HepG2 (cell line): ENCODE results near the gene USP15. TPM values are rescaled to one million over a fixed set of nuclear protein-coding genes. Genes with fewer than 3 reads are reported as not detected.
A peak's percentile ranks its signal among the peaks of the same experiment; 100 is the strongest.

ENCODE experiments used
- ATAC-seq: fragments of 200-7000 bp; cut with Tn5 transposase; 3 replicates; pipeline ENCODE4 v1.9.1; 2020; ENCODE audit warnings: mild to moderate bottlenecking, moderate library complexity
- BruUV-seq: library from RNA; stranded (reverse); fragments of 400-500 nt; replicated peaks from 2 replicates; lab custom pipeline; 2021; lab: Mats Ljungman, UMichigan
- CTCF ChIA-PET: fragments of 300-600 bp; formaldehyde crosslinking; extraction: SDS; loops from one replicate; lab custom pipeline; 2021; ENCODE audit warnings: low total read pairs, inconsistent platforms, low intra/inter-chr PET ratio; lab: Yijun Ruan, JAX
- POLR2A ChIA-PET: fragments of 350-600 bp; sonication (Branson Sonifier 250); formaldehyde crosslinking; loops from one replicate; lab custom pipeline; 2020; ENCODE audit warnings: antibody characterized with exemption, inconsistent platforms; lab: Yijun Ruan, JAX
- DNase-seq: peaks from one replicate; pipeline ENCODE4 v3.0.0-alpha.2; 2015; ENCODE audit warnings: low spot score
- FAIRE-seq: peaks from 3 replicates; lab custom pipeline; 2011; peaks lifted over from hg19 to GRCh38; lab: Jason Lieb, UNC
- H2AFZ ChIP-seq: one replicate; pipeline ENCODE4 v1.6.1; 2011; ENCODE audit warnings: low read length, inconsistent platforms
- H3K27ac ChIP-seq: fragments of 300-600 bp; 3 replicates; pipeline ENCODE4 v1.8.0; 2011; ENCODE audit warnings: mixed run types, mild to moderate bottlenecking, mixed read lengths, low read length, inconsistent platforms; ENCODE audit not compliant: insufficient read depth; ENCODE audit errors: extremely low read length
- H3K27me3 ChIP-seq, 2 experiments: fragments of 200-600 bp in 1 of 2; 2 replicates in 1 of 2; 3 replicates in 1 of 2; pipeline versions ENCODE4 v1.6.0 to v1.8.0; 2011; ENCODE audit warnings: low read length in 2 of 2, mild to moderate bottlenecking in 2 of 2, moderate library complexity in 2 of 2, inconsistent platforms in 1 of 2; ENCODE audit not compliant: insufficient read depth in 2 of 2, control insufficient read depth in 1 of 2
- H3K36me3 ChIP-seq, 2 experiments: fragments of 200-600 bp in 1 of 2; replicated peaks in 1 of 2; 2 replicates in 1 of 2; 3 replicates in 1 of 2; pipeline versions ENCODE4 v1.5.1 to v1.8.0; 2011; ENCODE audit warnings: low read length in 2 of 2, inconsistent platforms in 1 of 2; ENCODE audit not compliant: insufficient read depth in 2 of 2, control insufficient read depth in 1 of 2
- H3K4me1 ChIP-seq: 2 replicates; pipeline ENCODE4 v1.5.1; 2012; ENCODE audit warnings: low read length, inconsistent platforms; ENCODE audit not compliant: insufficient read depth
- H3K4me2 ChIP-seq: 2 replicates; pipeline ENCODE4 v1.6.0; 2011; ENCODE audit warnings: low read depth, low read length, inconsistent platforms
- H3K4me3 ChIP-seq, 3 experiments: fragments of 200-600 bp in 1 of 3; sonication (generic), shearing (Covaris generic) in 1 of 3; replicated peaks in 1 of 3; 2 replicates each; pipeline ENCODE4 v1.5.1; 2011 to 2016; ENCODE audit warnings: low read length in 3 of 3, inconsistent platforms in 2 of 3, low read depth in 2 of 3, mild to moderate bottlenecking in 2 of 3, control low read depth in 1 of 3, mixed read lengths in 1 of 3; ENCODE audit not compliant: insufficient read depth in 1 of 3
- H3K79me2 ChIP-seq: one replicate; pipeline ENCODE4 v1.6.1; 2011; ENCODE audit warnings: low read length, inconsistent platforms; ENCODE audit not compliant: insufficient read depth
- H3K9ac ChIP-seq: 2 replicates; pipeline ENCODE4 v1.6.0; 2011; ENCODE audit warnings: mild to moderate bottlenecking, low read depth, low read length, inconsistent platforms; ENCODE audit not compliant: insufficient read depth
- H3K9me3 ChIP-seq: 2 replicates; pipeline ENCODE4 v1.5.1; 2012; ENCODE audit warnings: mild to moderate bottlenecking, low read length
- H4K20me1 ChIP-seq: 2 replicates; pipeline ENCODE4 v1.6.0; 2011; ENCODE audit warnings: inconsistent platforms, mild to moderate bottlenecking, low read length, moderate library complexity; ENCODE audit not compliant: insufficient read depth
- MAFK ChIP-seq, 2 experiments: IDR thresholded peaks in 1 of 2; conservative IDR thresholded peaks in 1 of 2; 2 replicates each; pipeline ENCODE4 v1.6.1; 2011; ENCODE audit warnings: improper control_type of control experiment in 2 of 2, low read length in 2 of 2
- WGBS: methylation state at CpG from one replicate; pipeline ENCODE4 v1.1.6; 2017; ENCODE audit warnings: low lambda C conversion rate; 5-methylcytosine and 5-hydroxymethylcytosine counted together
- in situ Hi-C: cut with HindIII; loops from 2 replicates; pipeline ENCODE4 v1.10.0; 2017; ENCODE audit warnings: low pct_unique_long_range_greater_than_20kb; ENCODE audit not compliant: extremely low pct_ligation_motif_present
- intact Hi-C: fragments of 100-400 bp; cut with micrococcal nuclease; formaldehyde crosslinking; loops from one replicate; pipeline ENCODE4 v1.10.0; 2022; ENCODE audit not compliant: unreplicated experiment
- polyA plus RNA-seq, 8 experiments: library from polyadenylated mRNA; depleted of rRNA in 3 of 8; stranded (reverse) in 7 of 8; unstranded in 1 of 8; fragments of >200 nt; fragmentation: Illumina TruSeq in 4 of 8; extraction: Trizol in 4 of 8; gene quantifications; 2 replicates each; pipeline versions ENCODE4 v1.2.1 to v1.2.3, GENCODE V29; 2011 to 2016; ENCODE audit warnings: low read depth in 4 of 8, missing spikeins in 1 of 8, mixed read lengths in 1 of 8; ENCODE audit not compliant: insufficient read depth in 1 of 8
- total RNA-seq, 5 experiments: library from RNA; depleted of rRNA; stranded (reverse); fragments of >200 nt; fragmentation: Illumina TruSeq; extraction: Trizol; gene quantifications; 2 replicates each; pipeline ENCODE4 v1.2.3, GENCODE V29; 2016; ENCODE audit warnings: low read depth in 1 of 5
- TF ChIP-seq, protein P1 (sequence below): sonication (generic); formaldehyde crosslinking; IDR thresholded peaks from 2 replicates; pipeline ENCODE4 v1.4.0; 2020; ENCODE audit warnings: missing genetic modification reagents
- TF ChIP-seq, protein P2 (sequence below): sonication (generic); formaldehyde crosslinking; IDR thresholded peaks from 2 replicates; pipeline ENCODE4 v1.5.0; 2020; ENCODE audit warnings: mild to moderate bottlenecking, missing genetic modification reagents

The USP15 gene
- total and polyA plus RNA-seq, 2 of the 13 experiments (the other 11 are each of a cell fraction or from before 2014, with no cell fraction given), result 17.3 to 51.7 TPM

DNA sequence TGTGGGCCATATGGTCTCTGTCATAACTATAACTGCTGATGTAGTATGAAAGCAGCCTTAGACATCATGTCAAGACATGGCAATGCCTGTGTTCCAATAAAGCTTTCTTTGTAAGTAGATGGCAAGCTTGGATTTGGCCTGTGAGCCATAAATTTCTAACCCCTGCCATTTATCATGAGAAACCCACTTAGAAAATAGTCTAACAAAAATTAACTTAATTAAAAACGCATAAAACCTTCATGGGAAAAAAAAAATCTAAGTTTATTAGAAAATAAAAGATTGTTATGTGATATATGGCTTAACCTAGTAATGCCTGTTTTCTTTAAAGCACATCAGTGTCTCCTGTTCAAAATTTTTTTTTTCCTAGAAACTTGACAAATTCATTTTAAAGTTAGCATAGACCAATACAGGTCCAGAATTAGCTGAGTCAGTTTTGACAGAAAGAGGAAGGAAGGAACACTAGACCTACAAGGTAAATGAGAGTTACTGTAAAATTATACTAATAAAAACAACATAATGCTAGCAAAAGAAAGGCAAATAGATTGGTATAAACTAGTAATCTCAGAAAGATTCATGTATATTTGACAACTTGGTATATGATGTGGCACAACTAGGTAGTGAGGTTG lies 68.2 kb downstream of the USP15 start:
- DNase-seq, result no peak
- peak in 1 of 2 experiments; percentile 64; a peak in 2 of 4 replicates for TF ChIP-seq MAFK (conservative IDR thresholded peaks at IDR 0.05 in 1 of 2, IDR thresholded peaks at IDR 0.05 in 1 of 2; ENCODE audit: low read length in 2 of 2)
- TF ChIP-seq, protein P1, sequence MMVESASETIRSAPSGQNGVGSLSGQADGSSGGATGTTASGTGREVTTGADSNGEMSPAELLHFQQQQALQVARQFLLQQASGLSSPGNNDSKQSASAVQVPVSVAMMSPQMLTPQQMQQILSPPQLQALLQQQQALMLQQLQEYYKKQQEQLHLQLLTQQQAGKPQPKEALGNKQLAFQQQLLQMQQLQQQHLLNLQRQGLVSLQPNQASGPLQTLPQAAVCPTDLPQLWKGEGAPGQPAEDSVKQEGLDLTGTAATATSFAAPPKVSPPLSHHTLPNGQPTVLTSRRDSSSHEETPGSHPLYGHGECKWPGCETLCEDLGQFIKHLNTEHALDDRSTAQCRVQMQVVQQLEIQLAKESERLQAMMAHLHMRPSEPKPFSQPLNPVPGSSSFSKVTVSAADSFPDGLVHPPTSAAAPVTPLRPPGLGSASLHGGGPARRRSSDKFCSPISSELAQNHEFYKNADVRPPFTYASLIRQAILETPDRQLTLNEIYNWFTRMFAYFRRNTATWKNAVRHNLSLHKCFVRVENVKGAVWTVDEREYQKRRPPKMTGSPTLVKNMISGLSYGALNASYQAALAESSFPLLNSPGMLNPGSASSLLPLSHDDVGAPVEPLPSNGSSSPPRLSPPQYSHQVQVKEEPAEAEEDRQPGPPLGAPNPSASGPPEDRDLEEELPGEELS, result no peak
- TF ChIP-seq, protein P2, sequence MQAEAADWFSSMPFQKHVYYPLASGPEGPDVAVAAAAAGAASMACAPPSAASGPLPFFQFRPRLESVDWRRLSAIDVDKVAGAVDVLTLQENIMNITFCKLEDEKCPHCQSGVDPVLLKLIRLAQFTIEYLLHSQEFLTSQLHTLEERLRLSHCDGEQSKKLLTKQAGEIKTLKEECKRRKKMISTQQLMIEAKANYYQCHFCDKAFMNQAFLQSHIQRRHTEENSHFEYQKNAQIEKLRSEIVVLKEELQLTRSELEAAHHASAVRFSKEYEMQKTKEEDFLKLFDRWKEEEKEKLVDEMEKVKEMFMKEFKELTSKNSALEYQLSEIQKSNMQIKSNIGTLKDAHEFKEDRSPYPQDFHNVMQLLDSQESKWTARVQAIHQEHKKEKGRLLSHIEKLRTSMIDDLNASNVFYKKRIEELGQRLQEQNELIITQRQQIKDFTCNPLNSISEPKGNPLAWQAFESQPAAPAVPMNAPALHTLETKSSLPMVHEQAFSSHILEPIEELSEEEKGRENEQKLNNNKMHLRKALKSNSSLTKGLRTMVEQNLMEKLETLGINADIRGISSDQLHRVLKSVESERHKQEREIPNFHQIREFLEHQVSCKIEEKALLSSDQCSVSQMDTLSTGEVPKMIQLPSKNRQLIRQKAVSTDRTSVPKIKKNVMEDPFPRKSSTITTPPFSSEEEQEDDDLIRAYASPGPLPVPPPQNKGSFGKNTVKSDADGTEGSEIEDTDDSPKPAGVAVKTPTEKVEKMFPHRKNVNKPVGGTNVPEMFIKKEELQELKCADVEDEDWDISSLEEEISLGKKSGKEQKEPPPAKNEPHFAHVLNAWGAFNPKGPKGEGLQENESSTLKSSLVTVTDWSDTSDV, result no peak
- TF ChIP-seq, all 625 proteins: peak for 1
- in situ Hi-C loops, result no loop called here

More for the DNA sequence above, 68.2 kb downstream of the USP15 start:
- no peak overlapping the region for H3K4me2 ChIP-seq
- no peaks in the 10 kb centered on the region for H3K9me3 ChIP-seq
- no peak overlapping the region for H3K27ac ChIP-seq
- no peaks in the 10 kb centered on the region for H3K27me3 ChIP-seq
- ChIA-PET POLR2A (no interaction called here), CTCF (no interaction called here)
- no peak overlapping the region for H2AFZ ChIP-seq
- H3K36me3 ChIP-seq, result peaks cover 0 to 5% of the 10 kb centered on the region in 2 experiments; a peak in 1 of 5 replicates
- H3K4me1 ChIP-seq, result no peaks in the 10 kb centered on the region
- no peak overlapping the region for H3K4me3 ChIP-seq
- no TSS peak for BruUV-seq
- H4K20me1 ChIP-seq, result no peaks in the 10 kb centered on the region
- 98% methylated on average over 1 of the region's 1 CpG for WGBS
- ATAC-seq (no peak), FAIRE-seq (no peak)
- no peak overlapping the region for H3K9ac ChIP-seq
- intact Hi-C loops, result no loop called here
- H3K79me2 ChIP-seq, result no peaks in the 10 kb centered on the region
